NCI-H69 (cell line): ENCODE measurements around the gene SKA1.
"Not testable (repeated sequence)": the region's sequence is repeated elsewhere in the genome, so short reads cannot be mapped to it uniquely, and the experiment has no call there.

Experiments
- DNase-seq: peaks from one replicate; lab custom pipeline; 2025; lab: John Stamatoyannopoulos, UW

Gene SKA1

DNA sequence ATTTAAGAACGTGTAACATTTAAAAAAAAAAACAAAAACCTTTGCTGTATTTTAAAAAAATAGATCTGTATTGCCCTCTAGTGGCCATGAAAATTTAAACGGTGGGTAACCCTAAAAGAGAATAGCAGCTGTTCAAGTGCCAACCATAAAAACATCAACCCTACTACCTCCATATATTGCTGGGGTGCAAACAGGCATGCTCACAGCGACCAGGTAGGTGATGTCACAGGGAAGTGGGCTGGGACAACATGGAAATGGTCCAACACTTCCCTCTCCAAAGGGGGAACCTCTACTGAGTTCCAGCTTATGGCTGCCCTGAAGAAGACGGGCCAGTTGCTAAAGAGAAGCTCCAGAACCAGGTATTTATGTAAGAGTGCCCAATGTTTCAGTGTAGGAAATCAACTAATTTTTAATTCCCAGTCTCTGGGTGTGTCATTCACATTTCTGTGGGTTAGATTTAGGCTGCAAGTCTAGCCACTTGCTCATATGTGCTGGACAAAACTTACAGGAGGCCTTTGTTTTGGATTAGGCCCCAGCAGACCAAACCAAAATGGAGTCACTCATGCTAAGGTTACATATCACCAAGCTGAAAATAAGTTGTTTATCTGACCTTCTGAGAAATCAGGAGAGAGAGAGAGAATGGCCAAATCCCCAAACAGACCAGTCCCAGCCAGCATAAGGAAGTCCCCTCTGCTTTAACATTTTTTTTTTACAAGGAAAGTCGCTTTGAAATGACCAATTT, 54.5 kb downstream of the SKA1 start:
- DNase-seq = peak; percentile 77

DNA sequence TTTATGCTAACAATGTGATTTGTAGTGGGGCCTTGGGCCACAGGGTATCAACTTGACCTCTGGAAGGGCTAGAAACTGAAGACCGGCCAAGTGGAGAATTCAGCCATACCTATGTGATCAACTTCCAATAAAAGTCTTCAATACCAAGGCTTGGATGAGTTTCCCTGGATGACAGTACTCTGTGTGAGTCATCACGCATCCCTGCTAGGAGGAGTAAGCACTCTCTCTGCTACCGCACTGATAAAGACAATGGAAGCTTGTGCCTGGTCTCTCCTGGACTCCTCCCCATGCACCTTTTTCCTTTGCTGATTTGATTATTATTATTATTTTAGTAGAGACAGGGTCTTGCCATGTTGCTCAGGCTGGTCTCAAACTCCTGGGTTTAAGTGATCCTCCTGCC, 58.1 kb downstream of the SKA1 start:
- no peak for DNase-seq

DNA sequence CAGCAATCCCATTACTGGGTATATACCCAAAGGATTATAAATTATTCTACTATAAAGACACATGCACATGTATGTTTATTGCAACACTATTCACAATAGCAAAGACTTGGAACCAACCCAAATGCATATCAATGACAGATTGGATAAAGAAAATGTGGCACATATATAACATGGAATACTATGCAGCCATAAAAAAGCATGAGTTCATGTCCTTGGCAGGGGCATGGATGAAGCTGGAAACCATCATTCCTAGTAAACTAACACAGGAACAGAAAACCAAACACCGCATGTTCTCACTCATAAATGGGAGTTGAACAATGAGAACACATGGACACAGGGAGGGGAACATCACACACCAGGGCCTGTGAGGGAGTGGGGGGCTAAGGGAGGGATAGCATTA, 61.9 kb downstream of the SKA1 start:
- DNase-seq = not testable (repeated sequence)

DNA sequence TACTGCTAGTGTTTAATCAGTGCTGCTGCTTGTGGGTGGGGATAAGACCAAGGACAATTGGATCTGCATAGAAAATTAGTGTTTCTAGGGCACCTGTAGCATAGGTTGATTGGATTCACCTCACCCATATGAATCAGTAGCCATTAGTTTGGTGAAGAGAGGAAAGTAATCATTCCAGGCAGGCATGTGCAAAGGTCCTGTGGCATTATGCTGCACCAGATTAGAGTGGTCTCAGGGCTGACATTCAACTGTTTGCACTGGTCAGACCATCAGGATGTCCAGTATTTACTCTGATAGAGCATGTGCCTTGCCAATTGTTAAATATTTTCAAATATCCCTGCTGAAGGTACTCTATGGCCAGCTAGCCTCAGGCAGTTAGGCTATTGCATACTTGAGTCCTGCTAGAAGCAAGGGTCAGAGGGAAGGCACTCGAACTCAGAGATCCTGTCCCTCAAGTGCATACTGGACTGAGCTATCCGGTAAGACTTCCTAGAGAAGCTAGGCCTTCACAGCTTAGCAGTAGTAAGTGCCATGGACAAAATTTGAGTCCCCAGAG, 64.7 kb downstream of the SKA1 start:
- peak; percentile 22 for DNase-seq

DNA sequence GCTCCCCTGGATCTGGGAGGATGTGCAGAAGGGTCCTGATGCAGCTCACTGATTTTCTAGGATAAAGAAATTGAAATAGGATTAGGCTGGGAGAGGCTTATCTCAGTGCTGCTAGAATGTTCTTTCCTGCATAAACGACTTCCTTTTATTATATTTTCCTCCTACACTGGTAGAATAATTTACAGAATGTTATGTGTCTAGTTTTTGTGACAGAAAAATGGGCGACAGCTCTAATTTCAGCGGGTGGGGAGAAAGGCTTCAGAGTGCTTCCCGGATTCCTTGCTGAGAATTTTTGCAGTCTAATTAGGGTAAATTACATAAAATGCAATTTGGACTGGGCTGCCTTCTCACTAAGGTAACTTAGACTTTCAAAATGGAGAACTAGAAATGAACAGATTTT, 66.2 kb downstream of the SKA1 start:
- DNase-seq = no peak

DNA sequence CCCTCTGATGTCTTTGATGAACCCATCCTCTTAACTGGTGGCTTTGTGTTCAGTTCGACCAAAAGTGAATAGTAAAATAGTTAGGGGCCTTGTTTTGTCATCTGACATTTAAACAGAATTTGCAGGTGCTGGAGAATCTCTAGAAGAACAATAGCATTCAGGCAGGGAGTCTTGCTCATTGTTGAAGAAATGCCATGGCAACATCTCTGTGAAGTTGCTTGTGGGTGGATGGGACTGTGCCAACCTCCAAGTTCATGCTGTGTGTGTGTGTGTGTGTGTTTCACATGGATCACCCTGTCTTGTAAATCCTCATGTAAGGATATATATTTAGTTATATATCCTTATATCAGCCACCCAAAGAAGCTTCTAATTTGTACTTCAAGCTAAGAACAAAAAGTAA, 66.7 kb downstream of the SKA1 start:
- DNase-seq = peak; percentile 79
